ENCODE results near the gene FLAD1.

DNA sequence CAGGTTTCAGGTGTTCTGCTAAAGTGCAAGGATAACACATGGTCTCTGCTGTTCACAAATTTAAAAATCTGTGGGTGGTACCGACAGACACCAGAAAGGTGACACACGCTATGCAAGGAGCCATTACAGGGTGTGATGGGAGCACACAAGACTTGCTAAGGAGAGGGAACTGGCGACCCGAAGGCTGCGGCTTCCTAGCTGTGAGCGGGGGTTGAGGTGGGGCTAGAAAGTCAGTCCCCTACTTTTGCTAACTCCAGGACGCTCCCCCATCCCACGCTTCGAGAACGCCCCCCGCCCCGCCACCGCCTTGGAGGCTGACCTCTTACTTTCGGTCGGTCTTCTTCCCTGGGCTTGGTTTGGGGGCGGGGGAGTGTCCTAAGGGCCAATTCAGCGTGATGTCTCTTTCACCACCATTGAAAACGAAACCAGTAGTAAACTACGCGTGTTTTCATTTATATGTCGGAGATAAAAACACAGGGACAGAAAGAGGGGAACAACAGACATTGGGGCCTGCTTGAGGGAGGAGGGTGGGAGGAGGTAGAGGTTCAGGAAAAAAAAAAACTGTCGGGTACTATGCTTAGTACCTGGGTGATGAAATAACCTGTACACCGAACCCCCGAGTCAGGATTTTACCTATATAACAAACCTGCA lies 7.6 kb upstream of the FLAD1 start:
- no peak for TF ChIP-seq TAF1 (IDR thresholded peaks at IDR 0.05; ENCODE audit: low read depth, low read length)
- no peak for TF ChIP-seq SIX5 (IDR thresholded peaks at IDR 0.05; ENCODE audit: low read depth, low read length)

All from H1 (cell line).